IMR-90 (cell line): ENCODE data around the gene IRAK3. TPM values are rescaled to one million over a fixed set of nuclear protein-coding genes. Genes with fewer than 3 reads are reported as not detected.

Source experiments
- ATAC-seq: fragments of 200-7000 bp; cut with Tn5 transposase; 2 replicates; pipeline ENCODE4 v1.9.1; 2020; ENCODE audit warnings: low read depth, mild to moderate bottlenecking, moderate library complexity
- BruUV-seq: library from RNA; stranded (reverse); fragments of 400-500 nt; replicated peaks from 2 replicates; lab custom pipeline; 2021; lab: Mats Ljungman, UMichigan
- CTCF ChIA-PET: fragments of 300-600 bp; formaldehyde crosslinking; extraction: SDS; loops from one replicate; lab custom pipeline; 2021; ENCODE audit warnings: antibody characterized with exemption; lab: Yijun Ruan, JAX
- POLR2A ChIA-PET: fragments of 300-600 bp; sonication (Branson Sonifier 250); formaldehyde crosslinking; loops from one replicate; lab custom pipeline; 2022; ENCODE audit warnings: antibody characterized with exemption; ENCODE audit not compliant: unreplicated experiment; lab: Charles Lee
- DNase-seq: peaks from one replicate; pipeline ENCODE4 v3.0.0; 2013
- H2AFZ ChIP-seq: replicated peaks from 2 replicates; pipeline ENCODE3; 2013; ENCODE audit warnings: low read length, mild to moderate bottlenecking; ENCODE audit not compliant: poor library complexity
- H2AK5ac ChIP-seq: 2 replicates; pipeline ENCODE4 v1.6.1; 2013; ENCODE audit warnings: low read depth, low read length, inconsistent platforms
- H2AK9ac ChIP-seq: replicated peaks from 2 replicates; pipeline ENCODE3; 2013; ENCODE audit warnings: mild to moderate bottlenecking, low read depth, low read length, moderate library complexity; ENCODE audit not compliant: poor library complexity
- H2BK120ac ChIP-seq: 2 replicates; pipeline ENCODE4 v1.6.1; 2013; ENCODE audit warnings: low read depth, low read length, inconsistent platforms
- H2BK15ac ChIP-seq: 3 replicates; pipeline ENCODE4 v1.6.1; 2013; ENCODE audit warnings: low read depth, low read length, inconsistent platforms
- H2BK20ac ChIP-seq: 2 replicates; pipeline ENCODE4 v1.6.1; 2013; ENCODE audit warnings: low read depth, mild to moderate bottlenecking, inconsistent platforms, low read length, moderate library complexity
- H2BK5ac ChIP-seq: 2 replicates; pipeline ENCODE4 v1.6.1; 2013; ENCODE audit warnings: mild to moderate bottlenecking, low read depth, low read length, inconsistent platforms; ENCODE audit not compliant: poor library complexity, severe bottlenecking
- H3K14ac ChIP-seq: replicated peaks from 2 replicates; pipeline ENCODE4 v1.6.1; 2013; ENCODE audit warnings: low read depth, low read length, inconsistent platforms
- H3K18ac ChIP-seq: 2 replicates; pipeline ENCODE4 v1.6.1; 2013; ENCODE audit warnings: low read depth, low read length, control low read depth
- H3K23ac ChIP-seq: 2 replicates; pipeline ENCODE4 v1.6.1; 2013; ENCODE audit warnings: low read depth, low read length, inconsistent platforms
- H3K27ac ChIP-seq: 2 replicates; pipeline ENCODE4 v1.5.1; 2013; ENCODE audit warnings: mild to moderate bottlenecking, control low read depth, low read length; ENCODE audit not compliant: insufficient read depth
- H3K27me3 ChIP-seq: 2 replicates; pipeline ENCODE4 v1.6.1; 2013; ENCODE audit warnings: low read length; ENCODE audit not compliant: control insufficient read depth, insufficient read depth
- H3K36me3 ChIP-seq: 2 replicates; pipeline ENCODE4 v1.6.1; 2013; ENCODE audit warnings: low read length, mixed read lengths; ENCODE audit not compliant: control insufficient read depth, insufficient read depth
- H3K4ac ChIP-seq: 2 replicates; pipeline ENCODE4 v1.6.1; 2013; ENCODE audit warnings: low read depth, low read length, inconsistent platforms
- H3K4me1 ChIP-seq: 2 replicates; pipeline ENCODE4 v1.6.1; 2013; ENCODE audit warnings: low read length, mixed read lengths; ENCODE audit not compliant: control insufficient read depth, insufficient read depth
- H3K4me2 ChIP-seq: 2 replicates; pipeline ENCODE4 v1.6.1; 2013; ENCODE audit warnings: low read depth, mild to moderate bottlenecking, control low read depth, low read length, moderate library complexity
- H3K4me3 ChIP-seq: 2 replicates; pipeline ENCODE4 v1.5.1; 2013; ENCODE audit warnings: low read depth, mild to moderate bottlenecking, control low read depth, low read length, moderate library complexity; ENCODE audit not compliant: insufficient read depth
- H3K56ac ChIP-seq: 2 replicates; pipeline ENCODE4 v1.6.1; 2013; ENCODE audit warnings: low read length, inconsistent platforms; ENCODE audit not compliant: insufficient read depth; ENCODE audit errors: extremely low read depth
- H3K79me1 ChIP-seq, 2 experiments: 2 replicates each; pipeline ENCODE4 v1.6.1; 2013; ENCODE audit warnings: low read length in 2 of 2, inconsistent platforms in 1 of 2, low read depth in 1 of 2
- H3K9ac ChIP-seq: 2 replicates; pipeline ENCODE4 v1.6.1; 2013; ENCODE audit warnings: low read depth, low read length, control low read depth
- H3K9me1 ChIP-seq: 2 replicates; pipeline ENCODE4 v1.6.1; 2013; ENCODE audit warnings: low read length, inconsistent platforms; ENCODE audit not compliant: insufficient read depth
- H3K9me3 ChIP-seq: 2 replicates; pipeline ENCODE4 v1.6.1; 2013; ENCODE audit warnings: low read length; ENCODE audit not compliant: control insufficient read depth, insufficient read depth
- H4K20me1 ChIP-seq: 2 replicates; pipeline ENCODE4 v1.6.1; 2013; ENCODE audit warnings: low read length, inconsistent platforms; ENCODE audit not compliant: insufficient read depth
- H4K5ac ChIP-seq: 2 replicates; pipeline ENCODE4 v1.6.1; 2013; ENCODE audit warnings: mild to moderate bottlenecking, low read depth, low read length, control low read depth
- H4K8ac ChIP-seq, 2 experiments: 2 replicates each; pipeline ENCODE4 v1.6.1; 2013; ENCODE audit warnings: low read depth in 2 of 2, low read length in 2 of 2, control low read depth in 1 of 2, inconsistent platforms in 1 of 2
- H4K91ac ChIP-seq: 2 replicates; pipeline ENCODE4 v1.6.1; 2013; ENCODE audit warnings: low read depth, low read length, inconsistent platforms; ENCODE audit not compliant: insufficient read depth
- BHLHE40 ChIP-seq: fragments of 150-350 bp; IDR thresholded peaks from 2 replicates; pipeline ENCODE4 v1.6.1; 2016; ENCODE audit warnings: mild to moderate bottlenecking, low read depth, low read length
- CEBPB ChIP-seq: IDR thresholded peaks from 2 replicates; pipeline ENCODE4 v1.6.1; 2012; ENCODE audit warnings: low read depth, low read length, improper control_type of control experiment
- CHD1 ChIP-seq: IDR thresholded peaks from 2 replicates; pipeline ENCODE4 v1.6.1; 2012; ENCODE audit warnings: low read depth, low read length, improper control_type of control experiment
- FOS ChIP-seq: fragments of 150-350 bp; IDR thresholded peaks from 2 replicates; pipeline ENCODE4 v1.6.1; 2016; ENCODE audit warnings: low read depth, low read length
- MAFK ChIP-seq: IDR thresholded peaks from 2 replicates; pipeline ENCODE4 v1.6.1; 2012; ENCODE audit warnings: low read depth, low read length, improper control_type of control experiment
- MAZ ChIP-seq: IDR thresholded peaks from 2 replicates; pipeline ENCODE4 v1.6.1; 2012; ENCODE audit warnings: low read depth, mild to moderate bottlenecking, low read length, improper control_type of control experiment, moderate library complexity, borderline replicate concordance
- MXI1 ChIP-seq: IDR thresholded peaks from 2 replicates; pipeline ENCODE4 v1.6.1; 2012; ENCODE audit warnings: low read depth, mild to moderate bottlenecking, low read length, moderate library complexity, borderline replicate concordance
- NFE2L2 ChIP-seq: fragments of 150-350 bp; IDR thresholded peaks from 2 replicates; pipeline ENCODE4 v1.6.1; 2016; ENCODE audit warnings: low read depth, mild to moderate bottlenecking, low read length
- POLR2A ChIP-seq: IDR thresholded peaks from 2 replicates; pipeline ENCODE4 v1.6.1; 2012; ENCODE audit warnings: mild to moderate bottlenecking, low read depth, low read length
- RAD21 ChIP-seq: IDR thresholded peaks from 2 replicates; pipeline ENCODE4 v1.6.1; 2012; ENCODE audit warnings: low read length, improper control_type of control experiment
- RCOR1 ChIP-seq: IDR thresholded peaks from 2 replicates; pipeline ENCODE4 v1.6.1; 2012; ENCODE audit warnings: mild to moderate bottlenecking, low read length, improper control_type of control experiment; ENCODE audit not compliant: insufficient replicate concordance
- RFX5 ChIP-seq: IDR thresholded peaks from 2 replicates; pipeline ENCODE4 v1.8.0; 2012; ENCODE audit warnings: low read depth, mild to moderate bottlenecking, low read length, moderate library complexity
- SMC3 ChIP-seq: fragments of 150-350 bp; IDR thresholded peaks from 2 replicates; pipeline ENCODE4 v1.6.1; 2016; ENCODE audit warnings: low read depth, mild to moderate bottlenecking, antibody characterized with exemption, low read length, moderate library complexity
- WGBS, 2 experiments: methylation state at CpG; one replicate each; pipeline versions ENCODE4 v1.1.5 to v1.1.7; 2013; ENCODE audit warnings: missing lambda C conversion rate in 2 of 2; ENCODE audit not compliant: insufficient read length in 1 of 2; ENCODE audit errors: extremely low coverage in 2 of 2; 5-methylcytosine and 5-hydroxymethylcytosine counted together
- dilution Hi-C: fragments of 300-500 bp; cut with HindIII; formaldehyde crosslinking; loops from one replicate; pipeline ENCODE4 v1.14.3; 2018; ENCODE audit warnings: low sequenced_read_pairs; ENCODE audit not compliant: unreplicated experiment
- in situ Hi-C: fragments of 300-500 bp; cut with MboI; formaldehyde crosslinking; loops from 3 replicates; pipeline ENCODE4 v1.14.3; 2019; ENCODE audit warnings: low sequenced_read_pairs, inconsistent platforms, mixed read lengths
- intact Hi-C: fragments of 100-400 bp; cut with micrococcal nuclease; formaldehyde crosslinking; loops from 2 replicates; pipeline ENCODE4 v1.10.0; 2022
- polyA plus RNA-seq, 3 experiments: library from polyadenylated mRNA; depleted of rRNA; stranded (reverse); fragments of >200 nt; gene quantifications; 2 replicates each; pipeline ENCODE4 v1.2.3, GENCODE V29; 2012; ENCODE audit warnings: low replicate concordance in 1 of 3
- total RNA-seq: library from RNA; depleted of rRNA; stranded (reverse); fragments of >200 nt; gene quantifications from 2 replicates; pipeline ENCODE4 v1.2.3, GENCODE V29; 2012
- TF ChIP-seq, protein P1 (sequence below): conservative IDR thresholded peaks from 2 replicates; pipeline ENCODE4 v1.5.1; 2012; ENCODE audit warnings: mild to moderate bottlenecking, low read depth, low read length, improper control_type of control experiment
- TF ChIP-seq, protein P2 (sequence below): fragments of 150-350 bp; IDR thresholded peaks from 2 replicates; pipeline ENCODE4 v1.6.1; 2016; ENCODE audit warnings: low read depth, mild to moderate bottlenecking, low read length, moderate library complexity, borderline replicate concordance
- TF ChIP-seq, protein P3 (sequence below): fragments of 150-350 bp; IDR thresholded peaks from 2 replicates; pipeline ENCODE4 v1.6.1; 2017; ENCODE audit warnings: mild to moderate bottlenecking, antibody characterized with exemption, low read length, low read depth

The IRAK3 gene
- total and polyA plus RNA-seq, 2 of the 4 experiments (the other 2 are of a cell fraction): 0.53 to 0.72 TPM

DNA sequence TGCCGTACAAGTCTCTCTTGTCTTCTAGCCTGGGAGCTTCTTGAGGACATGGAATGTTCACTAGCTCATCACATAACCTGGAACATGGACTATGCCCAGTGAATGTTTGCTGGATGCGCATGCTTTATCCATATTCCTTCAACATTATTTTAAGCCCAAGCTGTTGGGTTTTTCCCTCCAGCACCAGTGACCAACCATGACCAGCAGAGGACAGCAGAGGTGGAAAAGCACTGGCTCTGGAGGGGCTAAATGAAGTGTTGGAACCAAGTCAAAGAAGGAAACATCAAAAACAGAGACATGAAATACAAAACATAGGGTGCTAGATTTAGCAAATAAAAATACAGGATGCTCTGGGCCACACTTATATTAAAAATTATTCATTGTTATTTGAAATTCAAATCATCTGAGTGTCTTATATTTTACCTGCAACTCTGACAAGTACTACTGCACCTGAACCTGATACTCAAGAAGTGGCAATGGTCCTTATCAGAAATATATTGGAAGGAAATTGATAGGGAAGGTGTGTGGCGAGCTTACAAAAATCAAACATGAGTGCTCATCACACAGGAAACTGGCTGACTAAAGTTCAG lies 90.2 kb downstream of the IRAK3 start:
- H2AK9ac ChIP-seq: no peak overlapping the region
- H3K14ac ChIP-seq: no peak overlapping the region
- no peak for TF ChIP-seq RCOR1
- TF ChIP-seq, protein P1, sequence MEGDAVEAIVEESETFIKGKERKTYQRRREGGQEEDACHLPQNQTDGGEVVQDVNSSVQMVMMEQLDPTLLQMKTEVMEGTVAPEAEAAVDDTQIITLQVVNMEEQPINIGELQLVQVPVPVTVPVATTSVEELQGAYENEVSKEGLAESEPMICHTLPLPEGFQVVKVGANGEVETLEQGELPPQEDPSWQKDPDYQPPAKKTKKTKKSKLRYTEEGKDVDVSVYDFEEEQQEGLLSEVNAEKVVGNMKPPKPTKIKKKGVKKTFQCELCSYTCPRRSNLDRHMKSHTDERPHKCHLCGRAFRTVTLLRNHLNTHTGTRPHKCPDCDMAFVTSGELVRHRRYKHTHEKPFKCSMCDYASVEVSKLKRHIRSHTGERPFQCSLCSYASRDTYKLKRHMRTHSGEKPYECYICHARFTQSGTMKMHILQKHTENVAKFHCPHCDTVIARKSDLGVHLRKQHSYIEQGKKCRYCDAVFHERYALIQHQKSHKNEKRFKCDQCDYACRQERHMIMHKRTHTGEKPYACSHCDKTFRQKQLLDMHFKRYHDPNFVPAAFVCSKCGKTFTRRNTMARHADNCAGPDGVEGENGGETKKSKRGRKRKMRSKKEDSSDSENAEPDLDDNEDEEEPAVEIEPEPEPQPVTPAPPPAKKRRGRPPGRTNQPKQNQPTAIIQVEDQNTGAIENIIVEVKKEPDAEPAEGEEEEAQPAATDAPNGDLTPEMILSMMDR: peak; percentile 58
- no peak for TF ChIP-seq CHD1
- no peak for TF ChIP-seq CEBPB
- TF ChIP-seq, protein P2, sequence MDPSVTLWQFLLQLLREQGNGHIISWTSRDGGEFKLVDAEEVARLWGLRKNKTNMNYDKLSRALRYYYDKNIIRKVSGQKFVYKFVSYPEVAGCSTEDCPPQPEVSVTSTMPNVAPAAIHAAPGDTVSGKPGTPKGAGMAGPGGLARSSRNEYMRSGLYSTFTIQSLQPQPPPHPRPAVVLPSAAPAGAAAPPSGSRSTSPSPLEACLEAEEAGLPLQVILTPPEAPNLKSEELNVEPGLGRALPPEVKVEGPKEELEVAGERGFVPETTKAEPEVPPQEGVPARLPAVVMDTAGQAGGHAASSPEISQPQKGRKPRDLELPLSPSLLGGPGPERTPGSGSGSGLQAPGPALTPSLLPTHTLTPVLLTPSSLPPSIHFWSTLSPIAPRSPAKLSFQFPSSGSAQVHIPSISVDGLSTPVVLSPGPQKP: no peak
- no peak for TF ChIP-seq FOS
- TF ChIP-seq BHLHE40: no peak
- no peak for TF ChIP-seq MAZ
- TF ChIP-seq MXI1: no peak
- no peak for TF ChIP-seq POLR2A
- TF ChIP-seq NFE2L2: no peak
- no peak for TF ChIP-seq MAFK
- peak; percentile 55 for TF ChIP-seq RAD21
- no peak for TF ChIP-seq RFX5
- peak; percentile 65 for TF ChIP-seq SMC3
- TF ChIP-seq, protein P3, sequence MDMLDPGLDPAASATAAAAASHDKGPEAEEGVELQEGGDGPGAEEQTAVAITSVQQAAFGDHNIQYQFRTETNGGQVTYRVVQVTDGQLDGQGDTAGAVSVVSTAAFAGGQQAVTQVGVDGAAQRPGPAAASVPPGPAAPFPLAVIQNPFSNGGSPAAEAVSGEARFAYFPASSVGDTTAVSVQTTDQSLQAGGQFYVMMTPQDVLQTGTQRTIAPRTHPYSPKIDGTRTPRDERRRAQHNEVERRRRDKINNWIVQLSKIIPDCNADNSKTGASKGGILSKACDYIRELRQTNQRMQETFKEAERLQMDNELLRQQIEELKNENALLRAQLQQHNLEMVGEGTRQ: no peak
- H2AK5ac ChIP-seq: no peak overlapping the region
- H3K79me1 ChIP-seq: no peaks in the 10 kb centered on the region
- no peak overlapping the region for H3K56ac ChIP-seq
- peaks cover 19% of the 10 kb centered on the region for H3K27me3 ChIP-seq
- no peak overlapping the region for H3K23ac ChIP-seq
- DNase-seq: peak; percentile 22
- H3K18ac ChIP-seq: no peak overlapping the region
- H3K36me3 ChIP-seq: no peaks in the 10 kb centered on the region
- no peak overlapping the region for H2BK120ac ChIP-seq
- no peak overlapping the region for H3K27ac ChIP-seq
- no peak overlapping the region for H3K4me3 ChIP-seq
- no peak overlapping the region for H2BK5ac ChIP-seq
- no TSS peak for BruUV-seq
- POLR2A ChIA-PET: no interaction called here
- no peak overlapping the region for H4K5ac ChIP-seq
- no peaks in the 10 kb centered on the region for H3K9me3 ChIP-seq
- H2BK20ac ChIP-seq: no peak overlapping the region
- dilution Hi-C loops: no loop called here
- H4K91ac ChIP-seq: no peak overlapping the region
- no peak overlapping the region for H3K9ac ChIP-seq
- in situ Hi-C loops: loop anchor here (10.0 kb wide), 2 partner anchors 126 to 436 kb away; no protein-coding TSS in a partner anchor
- H2AFZ ChIP-seq: no peak overlapping the region
- H3K4me2 ChIP-seq: no peak overlapping the region
- no peaks in the 10 kb centered on the region for H4K20me1 ChIP-seq
- intact Hi-C loops: loop anchor here (1.0 kb wide), 1 partner anchor 130 kb away; no protein-coding TSS in a partner anchor
- WGBS, 2 experiments: 14% methylated on average over 1 of the region's 3 CpGs; no CpG with 5 or more reads in 1 of the 2 experiments
- H4K8ac ChIP-seq: no peak overlapping the region
- peak; percentile 75 for ATAC-seq
- H3K4me1 ChIP-seq: no peaks in the 10 kb centered on the region
- no peak overlapping the region for H2BK15ac ChIP-seq
- CTCF ChIA-PET: interaction anchor here (0.6 to 2.4 kb wide), 4 partner anchors 9 to 415 kb away, joined by 3 to 14 read pairs (median 3); no protein-coding TSS in a partner anchor
- no peaks in the 10 kb centered on the region for H3K9me1 ChIP-seq
- H3K4ac ChIP-seq: no peak overlapping the region
